Heart left ventricle (tissue), 13 donors: ENCODE measurements around the gene DNM3.

Source experiments
- CTCF ChIP-seq, 12 donors: fragments of 200-600 bp; sonication (generic) in 4 of 12; IDR thresholded peaks; one replicate each; pipeline versions ENCODE4 v1.5.0 to v1.8.0; 2018 to 2022; ENCODE audit warnings: antibody characterized with exemption in 12 of 12, mild to moderate bottlenecking in 5 of 12
- POLR2A ChIP-seq, 2 donors: fragments of 450-650 bp; IDR thresholded peaks; one replicate each; pipeline ENCODE4 v1.6.1; 2017; ENCODE audit warnings: antibody characterized with exemption in 2 of 2, mild to moderate bottlenecking in 2 of 2, moderate library complexity in 2 of 2
- donor health status: ischemic (EF 13 %, LVEDD 7.1; RV severe dilation, severe dysfunction).
- donor health status: DM: no; HTN: yes; CAD: no.
- donor health status: DM: no; HTN: no; CAD: no.
- donor health status: ischemic (EF 25% LVEDD 6.9; RV normal size, moderate dysfunction).
- donor health status: ischemic (EF 25% LVEDD 5.7; RV mildly dilated, moderate dysfunction).
- donor health status: ischemic (EF 35%, LVEDD 5.7; RV mildly dilated, moderate dysfunction).
- donor health status: nonischemic (EF 11% LVEDD 7.7; RV severe dilation, severe dysfunction).
- donor health status: DM: yes; HTN: yes; CAD: no.
- donor health status: PGD.
- donor health status: ischemic (EF 29% LVEDD 5.4; RV normal size, mild dysfunction).
- donor health status: nonischemic (EF 23%, LVEDD 6.1; RV moderate dilation, normal function).

GRCh38 chr1:172069051-172069450 is 227.8 kb downstream of the DNM3 start:
- TF ChIP-seq CTCF (IDR thresholded peaks at IDR 0.05) (no peak), POLR2A (IDR thresholded peaks at IDR 0.05) (no peak)
